ENCODE data around the gene ZNF644. TPM values are rescaled to one million over a fixed set of nuclear protein-coding genes. Genes with fewer than 3 reads are reported as not detected.

ZNF644 gene
- total RNA-seq, 2 donors from 2014 or later: 24.9 to 34.4 TPM

DNA sequence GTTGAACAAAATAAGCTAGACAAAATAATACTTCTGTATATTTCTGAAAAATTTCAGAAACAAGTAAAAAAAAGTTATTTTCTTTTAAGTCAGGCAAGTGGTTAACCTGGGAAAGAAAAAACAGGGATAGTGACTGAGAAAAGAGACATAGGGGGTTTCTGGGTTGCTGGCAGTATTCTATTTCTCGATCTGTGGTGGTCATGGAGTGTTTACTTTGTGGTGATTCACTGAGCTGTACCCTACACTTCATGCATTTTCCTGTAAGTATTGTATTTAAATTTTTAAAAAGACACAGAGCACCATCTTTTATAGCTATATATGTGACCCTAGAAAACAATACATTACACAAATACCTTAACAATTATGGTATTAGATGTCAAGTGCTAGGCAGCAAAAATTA, 58.2 kb downstream of the ZNF644 start:
- Histone ChIP-seq H3K27me3 (no peaks in the 10 kb centered on the region), H3K36me3 (no peaks in the 10 kb centered on the region), H3K27ac (no peak overlapping the region), H3K4me1 (peaks cover 0 to 6% of the 10 kb centered on the region in 2 donors), H3K4me3 (no peak overlapping the region), H3K9me3 (no peaks in the 10 kb centered on the region)
- DNase-seq (ENCODE audit: low spot score): no peak
- TF ChIP-seq, protein P1, sequence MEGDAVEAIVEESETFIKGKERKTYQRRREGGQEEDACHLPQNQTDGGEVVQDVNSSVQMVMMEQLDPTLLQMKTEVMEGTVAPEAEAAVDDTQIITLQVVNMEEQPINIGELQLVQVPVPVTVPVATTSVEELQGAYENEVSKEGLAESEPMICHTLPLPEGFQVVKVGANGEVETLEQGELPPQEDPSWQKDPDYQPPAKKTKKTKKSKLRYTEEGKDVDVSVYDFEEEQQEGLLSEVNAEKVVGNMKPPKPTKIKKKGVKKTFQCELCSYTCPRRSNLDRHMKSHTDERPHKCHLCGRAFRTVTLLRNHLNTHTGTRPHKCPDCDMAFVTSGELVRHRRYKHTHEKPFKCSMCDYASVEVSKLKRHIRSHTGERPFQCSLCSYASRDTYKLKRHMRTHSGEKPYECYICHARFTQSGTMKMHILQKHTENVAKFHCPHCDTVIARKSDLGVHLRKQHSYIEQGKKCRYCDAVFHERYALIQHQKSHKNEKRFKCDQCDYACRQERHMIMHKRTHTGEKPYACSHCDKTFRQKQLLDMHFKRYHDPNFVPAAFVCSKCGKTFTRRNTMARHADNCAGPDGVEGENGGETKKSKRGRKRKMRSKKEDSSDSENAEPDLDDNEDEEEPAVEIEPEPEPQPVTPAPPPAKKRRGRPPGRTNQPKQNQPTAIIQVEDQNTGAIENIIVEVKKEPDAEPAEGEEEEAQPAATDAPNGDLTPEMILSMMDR (IDR thresholded peaks at IDR 0.05): no peak

DNA sequence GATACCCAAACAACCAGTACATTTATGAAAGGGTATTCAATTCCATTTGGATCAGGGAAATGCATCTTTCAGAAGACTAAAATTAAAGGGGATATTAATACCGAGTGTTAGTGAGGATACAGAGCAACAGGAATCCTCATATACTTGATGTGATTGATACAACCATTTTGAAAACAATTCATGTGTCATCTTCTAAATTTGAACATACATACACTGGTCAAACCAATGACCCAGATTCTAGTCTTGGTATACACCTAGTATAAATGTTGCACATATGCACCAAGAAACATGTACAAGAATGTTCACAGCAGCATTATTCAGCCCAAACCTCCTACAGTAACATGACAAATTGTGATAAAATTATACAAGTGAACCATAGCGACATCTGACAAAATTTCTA, 58.6 kb downstream of the ZNF644 start:
- DNase-seq (ENCODE audit: low spot score): no peak
- no peaks in the 10 kb centered on the region for H3K9me3 ChIP-seq
- no peaks in the 10 kb centered on the region for H3K27me3 ChIP-seq
- TF ChIP-seq, protein P1 (IDR thresholded peaks at IDR 0.05): no peak
- no peak overlapping the region for H3K27ac ChIP-seq
- H3K4me1 ChIP-seq: peaks cover 0 to 6% of the 10 kb centered on the region in 2 donors
- H3K4me3 ChIP-seq: no peak overlapping the region
- H3K36me3 ChIP-seq: no peaks in the 10 kb centered on the region

DNA sequence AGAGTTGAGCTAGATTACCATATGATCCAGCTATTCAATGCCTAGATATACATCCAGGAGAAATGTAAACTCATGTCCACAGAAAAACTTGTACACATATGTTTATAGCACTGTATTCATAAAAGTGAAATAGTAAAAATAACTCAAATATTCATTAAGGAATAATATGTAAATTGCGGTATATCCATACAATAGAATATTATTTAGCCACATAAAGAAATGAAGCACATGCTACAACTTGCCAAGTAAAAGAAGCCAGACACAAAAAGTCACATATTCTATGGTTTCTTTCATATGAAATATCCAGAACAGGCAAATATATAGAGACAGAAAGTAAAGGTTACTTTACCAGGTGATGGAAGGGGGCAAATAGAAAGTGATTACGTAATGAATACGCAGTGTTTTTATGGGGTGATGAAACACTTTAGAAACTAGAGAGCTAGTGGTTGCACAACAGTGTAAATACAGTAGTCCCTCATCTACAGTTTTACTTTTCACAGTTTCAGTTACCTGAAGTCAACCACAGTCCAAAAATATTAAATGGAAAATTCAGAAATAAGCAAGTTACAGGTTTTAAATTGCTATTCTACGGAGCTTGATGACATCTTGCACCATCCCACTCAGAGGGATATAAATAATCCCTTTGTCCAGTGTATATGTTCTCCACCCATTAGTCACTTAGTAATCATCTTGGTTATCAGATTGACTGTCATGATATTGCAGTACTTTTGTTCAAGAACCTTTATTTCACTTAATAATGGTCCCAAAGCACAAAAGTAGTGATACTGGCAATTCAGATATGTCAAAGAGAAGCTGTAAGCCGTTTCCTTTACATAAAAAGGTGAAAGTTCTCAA, 62.3 kb downstream of the ZNF644 start:
- no peak for DNase-seq (ENCODE audit: low spot score)
- H3K36me3 ChIP-seq: no peaks in the 10 kb centered on the region
- no peak overlapping the region for H3K4me3 ChIP-seq
- TF ChIP-seq, protein P1 (IDR thresholded peaks at IDR 0.05): no peak
- H3K4me1 ChIP-seq: peaks cover 0 to 6% of the 10 kb centered on the region in 2 donors
- H3K27me3 ChIP-seq: no peaks in the 10 kb centered on the region
- H3K9me3 ChIP-seq: no peaks in the 10 kb centered on the region
- H3K27ac ChIP-seq: no peak overlapping the region

DNA sequence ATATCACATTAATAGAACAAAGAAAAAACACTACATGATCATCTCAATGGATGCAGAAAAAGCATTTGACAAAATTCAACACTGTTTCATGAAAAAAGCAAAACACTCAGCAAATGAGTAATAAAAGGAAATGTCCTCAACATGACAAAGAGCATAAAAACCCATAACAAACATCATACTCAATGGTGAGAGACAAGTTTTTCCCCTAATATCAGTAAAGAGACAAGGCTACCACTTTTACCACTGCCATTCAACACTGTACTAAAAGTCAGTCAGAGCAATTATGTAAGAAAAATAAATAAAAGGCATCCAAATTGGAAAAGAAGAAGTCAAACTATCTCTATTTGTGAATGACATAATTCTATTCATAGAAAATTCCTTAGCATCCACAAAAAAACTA, 64.3 kb downstream of the ZNF644 start:
- peaks cover 0 to 6% of the 10 kb centered on the region in 2 donors for H3K4me1 ChIP-seq
- no peaks in the 10 kb centered on the region for H3K27me3 ChIP-seq
- H3K36me3 ChIP-seq: no peaks in the 10 kb centered on the region
- DNase-seq (ENCODE audit: low spot score): no peak
- TF ChIP-seq, protein P1 (IDR thresholded peaks at IDR 0.05): no peak
- H3K9me3 ChIP-seq: no peaks in the 10 kb centered on the region
- H3K4me3 ChIP-seq: no peak overlapping the region
- H3K27ac ChIP-seq: no peak overlapping the region

DNA sequence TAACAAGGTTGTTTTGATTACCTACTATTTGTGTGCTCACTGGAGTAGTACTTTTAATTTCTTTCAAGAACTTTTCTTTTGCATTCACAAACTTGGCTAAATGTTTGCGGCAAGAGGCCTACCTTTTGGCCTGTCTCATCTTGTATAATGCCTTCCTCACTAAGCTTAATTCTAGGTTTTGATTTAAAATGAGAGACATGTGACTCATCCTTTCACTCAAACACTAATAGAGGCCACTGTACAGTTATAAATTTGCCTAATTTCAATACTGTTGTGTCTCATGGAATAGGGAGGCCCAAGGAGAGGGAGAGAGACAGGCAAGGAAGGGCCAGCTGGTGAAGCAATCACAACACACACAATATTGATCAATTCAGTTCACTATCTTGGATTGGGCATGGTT, 66.1 kb downstream of the ZNF644 start:
- Histone ChIP-seq H3K4me1 (peaks cover 0 to 10% of the 10 kb centered on the region in 2 donors), H3K36me3 (no peaks in the 10 kb centered on the region), H3K4me3 (no peak overlapping the region), H3K27ac (no peak overlapping the region), H3K9me3 (no peaks in the 10 kb centered on the region), H3K27me3 (no peaks in the 10 kb centered on the region)
- TF ChIP-seq, protein P1 (IDR thresholded peaks at IDR 0.05): no peak
- DNase-seq (ENCODE audit: low spot score): no peak
